Activated CD8-positive, alpha-beta memory T cell treated with anti-CD3 and anti-CD28 coated beads for 36 hours (primary cell): ENCODE results near the gene RAPGEF2. TPM values are rescaled to one million over a fixed set of nuclear protein-coding genes. Genes with fewer than 3 reads are reported as not detected.
"Not testable (repeated sequence)": the region's sequence is repeated elsewhere in the genome, so short reads cannot be mapped to it uniquely, and the experiment has no call there.

Experiments
- CTCF ChIA-PET: fragments of 350-600 bp; sonication (Branson Sonifier 250); formaldehyde crosslinking; loops from one replicate; lab custom pipeline; 2021; ENCODE audit warnings: antibody characterized with exemption; lab: Charles Lee
- POLR2A ChIA-PET: fragments of 350-600 bp; sonication (Branson Sonifier 250); formaldehyde crosslinking; loops from one replicate; lab custom pipeline; 2021; ENCODE audit warnings: antibody characterized with exemption; lab: Charles Lee
- total RNA-seq, 2 experiments: library from RNA; stranded (reverse); gene quantifications; one replicate each; pipeline ENCODE4 v1.2.3, GENCODE V29; 2021

Gene RAPGEF2, protein sequence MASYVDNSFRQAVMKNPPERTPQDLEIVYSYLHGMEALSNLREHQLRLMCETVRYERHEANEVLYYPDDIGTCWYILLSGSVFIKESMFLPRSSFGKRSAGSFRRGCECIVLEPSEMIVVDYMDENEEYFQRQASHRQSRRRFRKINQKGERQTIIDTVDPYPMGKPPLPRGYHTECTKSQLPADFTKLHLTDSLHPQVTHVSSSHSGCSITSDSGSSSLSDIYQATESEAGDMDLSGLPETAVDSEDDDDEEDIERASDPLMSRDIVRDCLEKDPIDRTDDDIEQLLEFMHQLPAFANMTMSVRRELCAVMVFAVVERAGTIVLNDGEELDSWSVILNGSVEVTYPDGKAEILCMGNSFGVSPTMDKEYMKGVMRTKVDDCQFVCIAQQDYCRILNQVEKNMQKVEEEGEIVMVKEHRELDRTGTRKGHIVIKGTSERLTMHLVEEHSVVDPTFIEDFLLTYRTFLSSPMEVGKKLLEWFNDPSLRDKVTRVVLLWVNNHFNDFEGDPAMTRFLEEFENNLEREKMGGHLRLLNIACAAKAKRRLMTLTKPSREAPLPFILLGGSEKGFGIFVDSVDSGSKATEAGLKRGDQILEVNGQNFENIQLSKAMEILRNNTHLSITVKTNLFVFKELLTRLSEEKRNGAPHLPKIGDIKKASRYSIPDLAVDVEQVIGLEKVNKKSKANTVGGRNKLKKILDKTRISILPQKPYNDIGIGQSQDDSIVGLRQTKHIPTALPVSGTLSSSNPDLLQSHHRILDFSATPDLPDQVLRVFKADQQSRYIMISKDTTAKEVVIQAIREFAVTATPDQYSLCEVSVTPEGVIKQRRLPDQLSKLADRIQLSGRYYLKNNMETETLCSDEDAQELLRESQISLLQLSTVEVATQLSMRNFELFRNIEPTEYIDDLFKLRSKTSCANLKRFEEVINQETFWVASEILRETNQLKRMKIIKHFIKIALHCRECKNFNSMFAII (N-terminal part only)
- 10 to 100 TPM; 33.1 to 34.6 TPM for total RNA-seq

DNA sequence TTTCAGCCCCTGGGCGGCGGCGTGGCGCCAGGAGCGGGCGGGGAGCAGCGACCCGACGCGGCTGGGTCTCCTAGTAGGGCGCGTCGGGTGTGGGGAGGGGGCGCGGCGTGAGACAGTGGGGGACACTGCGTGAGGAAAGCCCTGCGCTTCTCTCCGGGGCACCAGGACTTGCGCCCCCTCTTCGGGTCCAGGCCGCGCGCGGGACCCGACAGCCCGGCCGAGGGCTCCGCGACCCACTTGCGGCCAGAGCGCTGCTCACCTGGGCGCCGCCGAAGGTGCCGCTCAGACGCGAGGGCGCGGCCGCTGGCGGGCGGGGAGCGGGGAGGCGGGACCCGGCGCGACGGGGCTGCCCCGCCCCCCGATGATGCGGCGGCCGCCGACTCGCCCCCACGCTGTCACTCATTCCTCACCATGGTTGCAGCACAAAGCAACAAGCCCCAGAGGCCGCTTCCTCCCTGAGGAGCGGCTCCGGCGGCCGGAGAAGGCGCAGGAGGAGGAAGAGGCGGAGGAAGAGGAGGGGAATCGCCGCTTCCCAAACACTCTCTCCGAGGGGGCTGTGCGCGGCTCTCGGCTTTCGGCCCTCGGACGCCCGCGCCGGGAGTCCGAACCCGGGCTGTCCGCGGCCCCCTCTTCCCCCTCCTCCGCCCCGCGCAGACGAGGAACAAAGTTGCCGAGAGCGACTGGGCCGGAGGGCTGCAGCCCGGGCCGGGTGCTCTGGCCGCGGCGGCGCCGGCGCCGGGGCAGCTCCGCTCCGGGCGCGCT, at the start of gene RAPGEF2:
RAPGEF2 (plus strand) TSS at position 458 of the 762 bp plus-strand sequence. CDS start 1,084 bp downstream, outside the sequence.
- ChIA-PET POLR2A (no interaction called here), CTCF (no interaction called here)

DNA sequence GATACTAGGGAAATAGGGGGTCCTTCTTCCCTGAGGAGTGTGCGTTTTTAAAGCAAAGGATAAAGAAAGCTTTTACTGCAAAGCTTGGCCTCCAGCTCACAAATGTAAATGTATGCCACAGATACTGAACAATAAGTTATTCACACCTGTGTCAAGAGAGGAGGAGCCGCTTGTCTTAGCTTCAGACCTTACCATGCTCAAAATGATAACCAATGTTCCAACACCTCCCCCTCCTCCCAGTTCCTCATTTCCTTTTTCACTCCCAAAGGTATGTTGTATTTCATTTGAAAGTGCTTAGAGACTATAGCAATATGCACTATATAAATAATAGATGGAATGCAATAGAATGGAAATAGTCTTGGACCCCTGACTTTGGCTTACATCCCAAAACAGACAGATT, 47.0 kb upstream of the RAPGEF2 start:
- ChIA-PET CTCF (no interaction called here), POLR2A (no interaction called here)

DNA sequence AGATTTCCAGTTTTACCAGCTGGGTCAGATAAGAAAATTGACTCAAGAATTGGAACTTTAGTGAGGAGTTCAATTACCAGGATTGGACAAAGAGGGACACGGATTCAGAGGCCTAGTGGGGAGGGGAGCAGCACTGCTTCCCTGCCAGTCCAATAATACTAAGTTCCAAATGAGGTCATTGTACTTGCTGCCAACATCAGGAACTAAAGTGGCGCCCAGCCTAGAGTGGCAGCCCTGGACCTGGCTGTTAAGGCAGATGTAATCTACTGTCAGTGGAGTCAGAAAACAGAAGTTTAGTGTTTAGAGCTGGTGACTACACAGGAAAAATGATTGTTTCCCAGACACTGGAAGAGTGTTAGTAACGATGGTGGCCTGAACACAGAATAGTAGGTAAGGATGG, 42.7 kb upstream of the RAPGEF2 start:
- CTCF ChIA-PET = interaction anchor here (0.6 kb wide), 1 partner anchor 48 kb away, joined by 3 read pairs; no protein-coding TSS in a partner anchor
- POLR2A ChIA-PET = no interaction called here

DNA sequence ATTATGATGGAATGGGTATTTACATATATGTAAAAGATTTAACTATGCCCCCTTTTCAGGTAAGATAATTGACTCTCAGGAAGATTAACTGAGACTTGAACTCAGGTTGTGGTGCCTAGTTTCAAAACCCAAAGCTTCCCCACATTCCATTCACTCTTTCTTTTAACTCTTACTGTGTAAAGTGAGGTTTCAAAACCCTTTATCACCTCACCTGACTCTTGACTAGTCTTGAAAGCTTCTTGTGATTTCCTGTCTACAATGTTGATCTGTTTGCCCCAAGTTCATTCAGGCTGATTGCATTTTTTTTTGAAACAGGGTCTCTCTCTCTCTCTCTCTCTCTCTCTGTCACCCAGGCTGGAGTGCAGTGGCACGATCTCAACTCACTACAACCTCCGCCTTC, 40.5 kb upstream of the RAPGEF2 start:
- ChIA-PET POLR2A (no interaction called here), CTCF (no interaction called here)

DNA sequence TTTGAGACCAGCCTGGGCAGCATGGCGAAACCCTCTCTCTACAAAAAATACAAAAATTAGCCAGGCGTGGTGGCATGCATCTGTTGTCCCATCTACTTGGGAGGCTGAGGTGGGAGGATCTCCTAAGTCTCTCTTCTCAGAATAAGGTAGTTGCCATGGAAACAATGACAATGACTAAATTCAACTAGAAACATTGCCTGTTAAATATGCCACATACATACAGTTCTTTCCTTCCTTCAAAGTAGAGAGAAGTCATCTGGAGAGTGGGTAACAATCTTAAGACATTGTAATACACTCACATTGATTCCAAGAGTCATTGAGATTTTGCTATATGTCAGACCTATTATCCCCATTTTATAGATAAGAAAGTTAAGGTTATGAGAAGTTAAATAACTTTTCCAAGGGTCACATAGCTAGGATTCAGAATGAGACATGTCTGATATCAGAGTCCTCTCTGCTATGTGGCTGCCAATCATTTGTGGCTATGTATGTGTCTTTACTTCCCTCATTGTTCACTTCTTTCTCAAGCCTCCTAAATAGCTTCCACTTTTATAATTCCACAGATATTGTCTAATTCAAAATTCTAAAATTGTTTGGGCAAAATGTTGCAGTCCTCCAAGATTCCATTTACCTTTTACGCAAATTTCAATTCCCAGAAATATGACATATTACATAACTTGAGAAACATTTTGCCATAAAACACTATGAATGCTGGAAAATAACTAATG, 37.2 kb upstream of the RAPGEF2 start:
- ChIA-PET POLR2A (no interaction called here), CTCF (no interaction called here)

DNA sequence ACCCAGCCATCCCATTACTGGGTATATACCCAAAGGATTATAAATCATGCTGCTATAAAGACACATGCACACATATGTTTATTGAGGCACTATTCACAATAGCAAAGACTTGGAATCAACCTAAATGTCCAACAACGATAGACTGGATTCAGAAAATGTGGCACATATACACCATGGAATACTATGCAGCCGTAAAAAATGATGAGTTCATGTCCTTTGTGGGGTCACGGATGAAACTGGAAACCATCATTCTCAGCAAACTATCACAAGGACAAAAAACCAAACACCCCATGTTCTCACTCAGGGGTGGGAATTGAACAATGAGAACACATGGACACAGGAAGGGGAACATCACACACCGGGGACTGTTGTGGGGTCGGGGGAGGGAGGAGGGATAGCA, 34.7 kb upstream of the RAPGEF2 start:
- POLR2A ChIA-PET = not testable (repeated sequence)

DNA sequence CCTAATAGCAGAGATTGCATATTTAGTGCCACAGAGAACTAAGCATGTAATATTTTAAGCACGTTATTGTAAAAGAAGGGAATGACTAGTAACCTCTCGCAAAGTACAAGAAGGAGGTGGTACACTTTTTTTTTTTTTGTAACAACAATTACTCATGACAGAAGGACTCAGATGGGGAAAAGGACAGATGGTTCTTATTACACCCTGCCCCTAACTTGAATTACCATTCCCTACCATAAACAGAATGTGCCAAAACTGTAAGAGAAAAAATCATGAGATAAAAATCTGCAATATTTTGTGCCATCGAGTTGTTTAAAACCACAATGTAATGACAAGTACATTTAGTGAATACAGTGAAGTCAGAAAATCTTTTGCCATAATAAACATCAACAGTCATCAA, 33.0 kb upstream of the RAPGEF2 start:
- ChIA-PET CTCF (no interaction called here), POLR2A (no interaction called here)

More for the DNA sequence above, 34.7 kb upstream of the RAPGEF2 start:
- CTCF ChIA-PET = not testable (repeated sequence)

DNA sequence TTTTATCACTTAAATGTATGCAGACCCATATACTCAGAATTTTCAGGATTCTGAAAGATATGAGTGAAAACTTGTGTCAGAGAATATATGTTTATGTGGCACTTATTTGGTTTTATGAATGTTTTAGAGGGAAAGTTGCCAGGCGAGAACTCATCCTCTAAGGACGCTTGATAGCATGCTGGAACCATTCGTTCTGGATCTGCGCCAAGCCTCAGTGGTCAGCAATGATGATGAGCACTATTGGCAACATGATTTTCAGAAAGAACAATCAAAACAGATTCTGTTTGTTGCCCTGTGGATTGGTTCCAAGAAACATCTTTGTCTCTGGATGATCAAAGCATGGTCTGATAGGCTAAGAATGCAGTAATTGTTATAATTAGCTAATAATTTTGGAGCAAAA, 32.1 kb upstream of the RAPGEF2 start:
- ChIA-PET CTCF (no interaction called here), POLR2A (no interaction called here)

DNA sequence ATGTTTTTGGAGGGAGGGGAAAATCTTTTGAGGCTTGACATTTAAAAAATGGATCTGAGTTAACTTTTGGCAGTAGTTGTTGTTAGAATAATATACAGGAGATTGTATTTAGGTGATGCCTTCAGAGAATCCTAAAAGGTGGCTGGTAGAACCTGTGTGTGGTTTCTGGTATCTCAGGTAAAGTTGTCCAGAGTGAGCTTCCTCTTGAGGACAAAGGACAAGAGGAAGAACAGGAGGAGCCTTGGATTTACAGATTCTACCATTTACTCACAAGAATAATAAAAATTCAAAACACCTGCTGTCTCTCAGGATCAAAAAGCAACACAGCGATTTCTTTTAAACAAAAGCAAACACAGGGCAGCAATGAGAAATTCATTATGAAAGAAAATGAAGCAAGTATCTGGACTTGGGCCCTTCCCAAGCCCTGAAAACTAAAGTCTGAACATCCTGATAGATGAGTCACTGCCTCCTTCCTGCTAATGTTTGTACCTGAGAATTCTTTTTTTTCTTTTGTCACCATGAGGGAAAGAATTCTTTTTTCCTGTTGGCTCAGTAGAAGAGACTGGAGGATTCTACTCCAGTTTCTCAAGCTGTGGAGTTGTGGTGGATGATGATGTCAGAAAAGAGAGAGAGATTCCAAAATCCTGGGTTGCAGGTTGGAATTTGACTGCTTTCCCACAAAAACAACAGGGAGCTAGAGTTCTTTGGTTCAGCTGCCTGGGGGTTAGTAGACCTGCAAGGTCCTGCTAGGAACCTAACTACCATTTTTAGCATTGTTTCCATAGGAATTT, 31.5 kb upstream of the RAPGEF2 start:
- POLR2A ChIA-PET = no interaction called here
- CTCF ChIA-PET = no interaction called here

DNA sequence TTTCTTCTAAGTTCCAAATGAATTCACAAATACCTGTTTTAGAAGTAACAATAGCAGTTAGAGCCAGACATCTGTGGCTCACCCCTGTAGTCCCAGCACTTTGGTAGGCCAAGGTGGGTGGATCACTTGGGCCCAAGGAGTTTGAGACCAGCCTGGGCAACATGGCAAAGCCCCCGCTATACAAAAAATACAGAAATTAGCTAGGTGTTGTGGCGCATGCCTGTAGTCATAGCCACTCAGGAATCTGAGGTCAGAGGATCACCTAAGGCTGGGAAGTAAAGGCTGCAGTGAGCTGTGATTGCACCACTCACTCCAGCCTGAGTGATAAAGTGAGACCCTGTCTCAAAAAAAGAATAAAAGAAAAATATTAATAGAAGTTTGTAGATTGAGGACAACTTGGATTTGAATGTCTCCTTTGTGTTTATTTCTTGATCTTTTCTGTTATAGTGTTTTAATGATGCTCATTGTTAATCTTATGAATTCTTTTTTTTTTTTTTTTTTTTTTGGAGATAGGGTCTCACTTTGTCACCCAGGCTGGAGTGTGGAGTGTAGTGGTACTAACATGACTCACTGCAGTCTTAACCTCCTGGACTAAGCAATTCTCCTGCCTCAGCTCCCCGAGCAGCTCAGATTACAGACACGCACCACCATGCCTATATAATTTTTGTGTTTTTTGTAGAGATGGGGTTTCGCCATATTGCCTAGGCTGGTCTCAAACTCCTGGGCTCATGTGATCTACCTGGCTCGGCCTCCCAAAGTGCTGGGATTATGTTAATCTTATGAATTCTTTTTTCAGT, 30.7 kb upstream of the RAPGEF2 start:
- ChIA-PET POLR2A (no interaction called here), CTCF (no interaction called here)

DNA sequence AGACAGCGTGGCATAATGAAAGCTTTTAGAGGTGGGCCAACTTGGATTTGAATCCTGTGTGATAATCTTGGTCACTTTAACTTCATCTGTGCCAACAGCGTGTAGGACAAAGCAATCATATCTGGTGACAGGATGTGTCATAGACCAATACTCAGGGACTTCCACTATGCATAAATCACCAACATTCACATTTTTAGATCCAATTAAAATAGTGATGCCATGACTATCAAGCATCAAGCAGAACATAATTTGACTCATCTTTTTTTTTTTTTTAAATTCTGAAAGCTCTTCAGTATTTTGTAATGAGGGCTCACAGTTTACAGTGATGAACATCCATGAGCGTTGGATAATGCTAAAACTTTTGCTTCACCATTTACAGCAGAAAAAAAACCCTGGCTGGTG, 27.3 kb upstream of the RAPGEF2 start:
- POLR2A ChIA-PET = no interaction called here
- CTCF ChIA-PET = no interaction called here

DNA sequence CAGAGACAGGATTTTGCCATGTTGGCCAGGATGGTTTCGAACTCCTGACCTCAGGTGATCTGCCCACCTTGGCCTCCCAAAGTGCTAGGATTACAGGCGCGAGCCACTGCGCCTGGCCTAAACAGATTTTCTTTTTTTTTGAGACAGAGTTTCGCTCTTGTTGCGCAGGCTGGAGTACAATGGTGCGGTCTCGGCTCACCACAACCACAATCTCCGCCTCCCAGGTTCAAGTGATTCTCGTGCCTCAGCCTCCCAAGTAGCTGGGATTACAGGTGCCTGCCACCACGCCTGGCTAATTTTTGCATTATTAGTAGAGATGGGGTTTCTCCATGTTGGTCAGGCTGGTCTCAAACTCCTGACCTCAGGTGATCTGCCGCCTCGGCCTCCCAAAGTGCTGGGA, 25.9 kb upstream of the RAPGEF2 start:
- CTCF ChIA-PET = not testable (repeated sequence)
- POLR2A ChIA-PET = interaction anchor here (1.1 kb wide), 1 partner anchor 28 kb away, joined by 3 read pairs; no protein-coding TSS in a partner anchor

DNA sequence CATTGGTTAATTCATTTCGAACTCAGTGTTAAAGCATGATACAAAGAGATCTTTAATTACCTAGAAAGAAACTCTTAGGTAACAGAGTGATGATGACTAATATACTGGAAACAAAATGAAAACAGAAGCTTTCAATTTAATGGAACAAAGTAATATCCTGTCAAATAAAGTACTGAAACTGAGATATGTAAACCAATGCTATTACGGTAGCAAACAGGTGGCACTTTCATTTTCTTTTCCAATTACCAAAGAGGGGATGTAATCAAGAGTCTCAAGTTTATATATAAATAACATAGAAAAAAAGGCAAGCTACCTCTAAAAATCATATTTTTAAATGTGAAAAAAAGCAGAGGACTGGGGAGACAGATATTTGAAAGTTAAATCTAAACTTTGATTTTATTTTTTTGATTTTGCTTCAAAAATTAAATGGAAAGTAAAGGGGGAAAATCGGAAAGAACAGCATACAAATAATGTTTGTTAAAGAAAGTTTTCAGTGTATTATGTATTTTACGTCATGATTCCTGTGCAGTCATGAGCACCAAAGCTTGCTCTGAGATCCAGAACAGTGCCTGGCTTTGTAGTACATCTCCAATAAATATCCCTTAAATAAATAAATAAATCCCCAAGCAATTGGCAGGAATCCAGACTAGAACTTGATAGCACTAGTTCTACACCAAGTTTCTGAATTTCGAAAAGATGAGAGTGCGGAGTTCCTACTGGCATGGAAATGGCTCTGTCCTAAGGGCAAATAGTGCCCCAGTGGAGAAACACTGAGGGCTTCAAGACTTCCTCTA, 25.0 kb upstream of the RAPGEF2 start:
- POLR2A ChIA-PET = interaction anchor here (0.6 to 1.1 kb wide), 2 partner anchors 27 to 53 kb away, joined by 3 read pairs; no protein-coding TSS in a partner anchor
- CTCF ChIA-PET = no interaction called here

DNA sequence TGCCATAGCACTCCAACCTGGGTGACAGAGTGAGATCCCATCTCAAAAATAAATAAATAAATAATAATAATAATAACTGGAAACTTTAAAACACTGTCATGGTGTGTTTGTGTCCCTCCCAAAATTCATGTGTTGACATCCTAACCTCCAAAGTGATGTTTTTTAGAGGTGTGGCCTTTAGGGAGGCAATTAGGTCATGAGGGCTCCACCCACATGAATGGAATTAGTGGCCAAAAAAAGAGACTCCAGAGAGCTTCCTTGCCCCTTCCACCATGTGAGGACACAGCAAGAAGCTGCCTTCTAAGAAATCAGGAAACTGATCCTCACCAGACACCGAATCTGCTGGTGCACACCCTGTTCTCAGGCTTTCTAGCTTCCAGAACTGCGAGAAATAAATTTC, 23.8 kb upstream of the RAPGEF2 start:
- ChIA-PET CTCF (no interaction called here), POLR2A (no interaction called here)

DNA sequence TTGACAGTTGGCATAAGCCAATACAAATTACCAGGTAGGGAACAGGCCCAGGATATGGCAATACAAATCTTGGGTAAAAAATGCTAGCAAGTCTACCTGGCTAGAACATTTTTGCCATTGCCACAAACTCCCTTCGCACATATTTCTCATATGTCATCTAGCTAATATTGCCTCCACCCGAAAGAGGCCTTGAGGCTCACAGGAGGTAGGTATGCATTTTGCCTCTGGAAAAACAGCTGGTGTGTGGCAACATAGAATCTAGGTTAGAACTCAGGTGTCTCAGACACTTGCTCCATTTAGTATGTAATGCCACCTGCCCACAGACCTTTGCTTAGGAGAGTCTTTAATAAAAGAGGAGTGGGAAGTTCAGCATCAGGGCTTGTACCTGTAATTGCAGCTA, 16.3 kb upstream of the RAPGEF2 start:
- ChIA-PET POLR2A (no interaction called here), CTCF (no interaction called here)

DNA sequence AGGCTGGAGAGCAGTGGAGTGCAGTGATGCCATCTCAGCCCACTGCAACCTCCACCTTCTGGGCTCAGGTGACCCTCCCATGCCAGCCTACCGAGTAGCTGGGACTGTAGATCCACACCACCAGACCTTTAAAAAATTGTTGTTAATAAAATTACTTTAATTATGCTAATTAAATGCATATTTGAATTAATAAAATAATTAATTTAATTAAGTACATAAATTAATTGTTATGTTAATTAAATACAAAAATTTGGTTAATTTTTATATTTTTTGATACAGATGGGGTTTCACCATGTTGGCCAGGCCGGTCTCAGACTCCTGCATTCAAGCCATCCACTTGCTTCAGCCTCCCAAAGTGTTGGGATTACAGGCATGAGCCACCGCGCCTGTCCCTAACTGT, 12.6 kb upstream of the RAPGEF2 start:
- CTCF ChIA-PET = no interaction called here
- POLR2A ChIA-PET = no interaction called here

DNA sequence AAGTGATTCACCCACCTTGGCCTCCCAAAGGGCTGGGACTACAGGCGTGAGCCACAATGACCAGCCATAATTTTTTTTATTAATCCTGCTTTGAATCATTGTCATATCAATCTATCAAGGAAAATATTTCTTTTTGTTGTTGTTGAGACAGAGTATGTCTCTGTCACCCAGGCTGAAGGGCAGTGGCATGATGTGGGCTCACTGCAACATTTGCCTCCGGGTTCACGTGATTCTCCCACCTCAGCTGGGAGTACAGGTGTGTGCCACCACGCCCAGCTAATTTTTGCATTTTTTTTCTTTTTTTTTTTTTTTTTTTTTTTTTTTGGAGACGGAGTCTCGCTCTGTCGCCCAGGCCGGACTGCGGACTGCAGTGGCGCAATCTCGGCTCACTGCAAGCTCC, 8.7 kb upstream of the RAPGEF2 start:
- CTCF ChIA-PET, POLR2A ChIA-PET: not testable (repeated sequence)
